Mucosa of descending colon (tissue), 3 donors: ENCODE measurements around the gene HSD17B4. TPM values are rescaled to one million over a fixed set of nuclear protein-coding genes. Genes with fewer than 3 reads are reported as not detected.

ENCODE experiments used
- ATAC-seq: fragments of 200-7000 bp; cut with Tn5 transposase; one replicate; pipeline ENCODE4 v1.9.1; 2020; ENCODE audit warnings: mild to moderate bottlenecking, moderate library complexity
- DNase-seq, 3 donors: peaks; one replicate each; pipeline ENCODE4 v3.0.0-alpha.2; 2020
- H3K36me3 ChIP-seq: fragments of 200-600 bp; one replicate; pipeline ENCODE4 v1.8.0; 2021; ENCODE audit warnings: low read depth, mild to moderate bottlenecking
- H3K4me1 ChIP-seq: fragments of 200-600 bp; one replicate; pipeline ENCODE4 v1.8.0; 2021; ENCODE audit warnings: low read depth, mild to moderate bottlenecking
- H3K4me3 ChIP-seq: fragments of 200-600 bp; one replicate; pipeline ENCODE4 v1.8.0; 2021; ENCODE audit warnings: mild to moderate bottlenecking
- H3K9me3 ChIP-seq: fragments of 200-600 bp; one replicate; pipeline ENCODE4 v1.8.0; 2021; ENCODE audit warnings: mild to moderate bottlenecking
- CTCF ChIP-seq: fragments of 200-600 bp; IDR thresholded peaks from one replicate; pipeline ENCODE4 v1.8.0; 2022; ENCODE audit warnings: antibody characterized with exemption, mild to moderate bottlenecking
- intact Hi-C, 2 donors: fragments of 100-400 bp; cut with DNase I in 1 of 2; cut with micrococcal nuclease in 1 of 2; formaldehyde crosslinking; loops; one replicate each; pipeline versions ENCODE4 v1.11.0 to v1.11.1; 2022; cut with DNase I, micrococcal nuclease
- long read RNA-seq, 2 donors: library from polyadenylated mRNA; unstranded; transcript quantifications; one replicate each; pipeline ENCODE4 v2.0.0, GENCODE V29; 2019 to 2021
- total RNA-seq, 3 donors: library from RNA; stranded (reverse); fragmentation: NEBNext Ultra II Directional in 2 of 3; extraction: Animal tissue kit (Norgen Biotek cat#: 25700) in 2 of 3; gene quantifications; one replicate each; pipeline versions ENCODE4 v1.2.1 to v1.2.4, GENCODE V29; 2021 to 2023
- donor health status: DM: no; HTN: no; CAD: no; lungs with moderate emphysema.
- donor health status: DM: no; HTN: no; CAD: no.
- donor health status: DM: no; HTN: yes; CAD: no.

Gene HSD17B4
- 100 to 1,000 TPM; 178 to 243 (median 235) TPM for total RNA-seq
- long read RNA-seq, donor 1, transcript HSD17B4-201 (24 exons, 2,685 nt): major isoform, 74 of 98 reads
- long read RNA-seq, donor 1, partial matches to known transcripts: 11 of 98 reads
- long read RNA-seq, donor 1, other reads (novel, unspliced or antisense): 11 of 98 reads
- long read RNA-seq, donor 2, transcript HSD17B4-201 (24 exons, 2,685 nt): major isoform, 41 of 56 reads
- long read RNA-seq, donor 2, partial matches to known transcripts: 6 of 56 reads
- long read RNA-seq, donor 2, other reads (novel, unspliced or antisense): 9 of 56 reads

GRCh38 chr5:119452373-119453039 is at the start of gene HSD17B4:
Gene HSD17B4 (plus strand): TSS chr5:119452497. CDS start chr5:119452576, 79 bp downstream.
- Histone ChIP-seq H3K4me1 (peaks cover 10% of the 10 kb centered on the region), H3K36me3 (no peaks in the 10 kb centered on the region), H3K9me3 (no peaks in the 10 kb centered on the region), H3K4me3 (peak within 1 kb of the TSS; percentile 58)
- peak; percentile 92 to 95 (median 95) for DNase-seq
- intact Hi-C loops: no loop called here
- ATAC-seq: peak; percentile 98
- TF ChIP-seq CTCF: no peak

GRCh38 chr5:119402555-119402954 is 49.7 kb upstream of the HSD17B4 start:
- Histone ChIP-seq H3K4me3 (no peak overlapping the region), H3K4me1 (peaks cover 9% of the 10 kb centered on the region), H3K9me3 (no peaks in the 10 kb centered on the region), H3K36me3 (no peaks in the 10 kb centered on the region)
- DNase-seq (no peak), ATAC-seq (no peak)
- intact Hi-C loops: no loop called here
- no peak for TF ChIP-seq CTCF

- no peaks in the 10 kb centered on the region for H3K36me3 ChIP-seq
- H3K4me1 ChIP-seq: peaks cover 9% of the 10 kb centered on the region
- intact Hi-C loops: no loop called here
- no peaks in the 10 kb centered on the region for H3K9me3 ChIP-seq
- H3K4me3 ChIP-seq: no peak overlapping the region
- no peak for ATAC-seq
- DNase-seq: no peak
- TF ChIP-seq CTCF: no peak
These were observed 48.3 kb upstream of the HSD17B4 start for GRCh38 chr5:119404033-119404432.

- H3K36me3 ChIP-seq: no peaks in the 10 kb centered on the region
- intact Hi-C loops: no loop called here
- no peak for TF ChIP-seq CTCF
- H3K4me3 ChIP-seq: no peak overlapping the region
- no peak for ATAC-seq
- DNase-seq: no peak
- H3K4me1 ChIP-seq: peaks cover 6% of the 10 kb centered on the region
- no peaks in the 10 kb centered on the region for H3K9me3 ChIP-seq
These were observed 46.9 kb upstream of the HSD17B4 start for GRCh38 chr5:119405419-119405818.

GRCh38 chr5:119406551-119407110 is 45.7 kb upstream of the HSD17B4 start:
- DNase-seq (no peak), ATAC-seq (no peak)
- no peaks in the 10 kb centered on the region for H3K9me3 ChIP-seq
- no peak overlapping the region for H3K4me3 ChIP-seq
- intact Hi-C loops: no loop called here
- no peaks in the 10 kb centered on the region for H3K4me1 ChIP-seq
- H3K36me3 ChIP-seq: no peaks in the 10 kb centered on the region
- no peak for TF ChIP-seq CTCF
